IMR-90 (cell line): ENCODE measurements around the gene DSTYK.

ENCODE experiments used
- CTCF ChIP-seq: conservative IDR thresholded peaks from 2 replicates; pipeline ENCODE4 v1.5.1; 2012; ENCODE audit warnings: mild to moderate bottlenecking, low read depth, low read length, improper control_type of control experiment
- POLR2A ChIP-seq: IDR thresholded peaks from 2 replicates; pipeline ENCODE4 v1.6.1; 2012; ENCODE audit warnings: mild to moderate bottlenecking, low read depth, low read length
- RCOR1 ChIP-seq: IDR thresholded peaks from 2 replicates; pipeline ENCODE4 v1.6.1; 2012; ENCODE audit warnings: mild to moderate bottlenecking, low read length, improper control_type of control experiment; ENCODE audit not compliant: insufficient replicate concordance
- USF2 ChIP-seq: fragments of 150-350 bp; IDR thresholded peaks from 2 replicates; pipeline ENCODE4 v1.6.1; 2017; ENCODE audit warnings: mild to moderate bottlenecking, antibody characterized with exemption, low read length, low read depth

GRCh38 chr1:205188098-205188497 is 23.4 kb downstream of the DSTYK start:
- TF ChIP-seq POLR2A (no peak), USF2 (no peak), CTCF (no peak), RCOR1 (no peak)
